Activated T-cell treated with anti-CD3 and anti-CD28 coated beads for 24 hours (primary cell): ENCODE data around the gene ABCG5.

Experiments
- DNase-seq: peaks from one replicate; pipeline ENCODE4 v3.0.0-alpha.2; 2020; ENCODE audit warnings: low read depth

Gene ABCG5

GRCh38 chr2:43841949-43842865, 3.6 kb upstream of the ABCG5 start:
- DNase-seq, result no peak

- DNase-seq, result no peak
Measured at GRCh38 chr2:43840965-43841364, 2.3 kb upstream of the ABCG5 start.

GRCh38 chr2:43839776-43840564, 1.3 kb upstream of the ABCG5 start:
- no peak for DNase-seq

- no peak for DNase-seq
Measured at GRCh38 chr2:43837831-43838559, 644 bp downstream of the ABCG5 start.

GRCh38 chr2:43837033-43837432, 1.6 kb downstream of the ABCG5 start:
- no peak for DNase-seq

GRCh38 chr2:43832457-43832856, 6.2 kb downstream of the ABCG5 start:
- no peak for DNase-seq

- DNase-seq, result no peak
Measured at GRCh38 chr2:43831543-43832294, 6.9 kb downstream of the ABCG5 start.

- DNase-seq, result no peak
Measured at GRCh38 chr2:43826305-43827250, 12.1 kb downstream of the ABCG5 start.

GRCh38 chr2:43825841-43826240, 12.8 kb downstream of the ABCG5 start:
- no peak for DNase-seq

- DNase-seq, result no peak
Measured at GRCh38 chr2:43824951-43825493, 13.6 kb downstream of the ABCG5 start.

- DNase-seq, result no peak
Measured at GRCh38 chr2:43824512-43824911, 14.1 kb downstream of the ABCG5 start.

GRCh38 chr2:43823751-43824150, 14.9 kb downstream of the ABCG5 start:
- DNase-seq, result no peak

- no peak for DNase-seq
Measured at GRCh38 chr2:43822839-43823238, 15.8 kb downstream of the ABCG5 start.

- DNase-seq, result no peak
Measured at GRCh38 chr2:43819491-43820163, 19.0 kb downstream of the ABCG5 start.

GRCh38 chr2:43818761-43819160, 19.9 kb downstream of the ABCG5 start:
- no peak for DNase-seq

GRCh38 chr2:43814711-43815110, 23.9 kb downstream of the ABCG5 start:
- no peak for DNase-seq

GRCh38 chr2:43812947-43813346, 25.7 kb downstream of the ABCG5 start:
- no peak for DNase-seq

GRCh38 chr2:43812006-43812405, 26.6 kb downstream of the ABCG5 start:
- DNase-seq, result no peak

GRCh38 chr2:43810888-43811287, 27.8 kb downstream of the ABCG5 start:
- no peak for DNase-seq

- DNase-seq, result no peak
Measured at GRCh38 chr2:43810452-43810851, 28.2 kb downstream of the ABCG5 start.
